Lower leg skin (tissue), 3 donors: Measurements from ENCODE around the gene CRELD2.

Experiments
- POLR2A ChIP-seq, 2 donors: fragments of 450-650 bp; IDR thresholded peaks; one replicate each; pipeline ENCODE4 v1.6.1; 2016 to 2017; ENCODE audit warnings: antibody characterized with exemption in 2 of 2, mild to moderate bottlenecking in 1 of 2, moderate library complexity in 1 of 2
- TF ChIP-seq, protein P1 (sequence below), 3 donors: fragments of 450-650 bp; IDR thresholded peaks; one replicate each; pipeline ENCODE4 v1.5.1; 2016; ENCODE audit warnings: antibody characterized with exemption in 3 of 3, mild to moderate bottlenecking in 3 of 3, moderate library complexity in 2 of 3

DNA sequence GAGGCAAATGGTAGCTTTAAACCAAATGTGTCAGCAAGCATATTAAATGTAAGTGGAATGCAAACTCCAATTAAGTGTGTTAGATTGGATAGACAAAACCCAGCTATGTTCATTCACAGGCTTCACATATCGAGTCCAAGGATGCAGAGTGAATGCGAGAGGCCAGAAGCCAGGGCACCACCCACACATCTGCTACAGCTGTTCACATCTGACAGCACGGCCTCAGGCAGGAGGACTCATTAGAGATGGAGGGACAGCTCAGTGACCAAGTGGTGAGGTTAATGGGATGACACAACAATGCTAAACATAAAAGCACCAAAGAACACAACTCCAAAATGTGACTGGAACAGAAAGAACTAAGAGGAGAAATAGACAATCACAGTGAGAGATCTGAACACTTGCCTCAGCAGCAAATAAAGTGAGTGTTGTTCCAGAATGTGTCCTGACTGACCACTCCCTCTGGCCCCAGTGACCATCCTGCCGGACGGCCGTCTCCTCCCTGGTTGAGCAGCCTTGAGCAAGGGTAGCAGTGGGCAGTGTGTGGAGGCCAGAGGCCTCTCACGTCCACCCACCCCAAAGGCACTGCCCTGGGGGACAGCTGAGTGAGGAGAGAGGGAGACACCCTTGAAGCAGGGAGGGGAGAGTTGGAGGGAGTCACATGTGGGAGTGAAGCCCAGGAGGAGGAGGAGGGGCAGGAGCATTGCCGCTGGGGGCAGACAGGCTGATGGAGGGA, 23.9 kb upstream of the CRELD2 start:
- TF ChIP-seq, protein P1, sequence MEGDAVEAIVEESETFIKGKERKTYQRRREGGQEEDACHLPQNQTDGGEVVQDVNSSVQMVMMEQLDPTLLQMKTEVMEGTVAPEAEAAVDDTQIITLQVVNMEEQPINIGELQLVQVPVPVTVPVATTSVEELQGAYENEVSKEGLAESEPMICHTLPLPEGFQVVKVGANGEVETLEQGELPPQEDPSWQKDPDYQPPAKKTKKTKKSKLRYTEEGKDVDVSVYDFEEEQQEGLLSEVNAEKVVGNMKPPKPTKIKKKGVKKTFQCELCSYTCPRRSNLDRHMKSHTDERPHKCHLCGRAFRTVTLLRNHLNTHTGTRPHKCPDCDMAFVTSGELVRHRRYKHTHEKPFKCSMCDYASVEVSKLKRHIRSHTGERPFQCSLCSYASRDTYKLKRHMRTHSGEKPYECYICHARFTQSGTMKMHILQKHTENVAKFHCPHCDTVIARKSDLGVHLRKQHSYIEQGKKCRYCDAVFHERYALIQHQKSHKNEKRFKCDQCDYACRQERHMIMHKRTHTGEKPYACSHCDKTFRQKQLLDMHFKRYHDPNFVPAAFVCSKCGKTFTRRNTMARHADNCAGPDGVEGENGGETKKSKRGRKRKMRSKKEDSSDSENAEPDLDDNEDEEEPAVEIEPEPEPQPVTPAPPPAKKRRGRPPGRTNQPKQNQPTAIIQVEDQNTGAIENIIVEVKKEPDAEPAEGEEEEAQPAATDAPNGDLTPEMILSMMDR (IDR thresholded peaks at IDR 0.05), result no peak
- no peak for TF ChIP-seq POLR2A (IDR thresholded peaks at IDR 0.05)
